AG04449 (cell line): Measurements from ENCODE around the gene AGAP1.
"Not testable (repeated sequence)": the region's sequence is repeated elsewhere in the genome, so short reads cannot be mapped to it uniquely, and the experiment has no call there.

Experiments
- CTCF ChIA-PET: fragments of 350-600 bp; formaldehyde crosslinking; extraction: SDS; loops from one replicate; lab custom pipeline; 2021; ENCODE audit warnings: antibody characterized with exemption; lab: Yijun Ruan, JAX
- POLR2A ChIA-PET: fragments of 400-600, 350-600 bp; formaldehyde crosslinking; extraction: SDS; loops from one replicate; lab custom pipeline; 2020; ENCODE audit warnings: antibody characterized with exemption, inconsistent platforms; lab: Yijun Ruan, JAX
- DNase-seq: peaks from one replicate; pipeline ENCODE4 v3.0.0-alpha.2; 2010; ENCODE audit warnings: low read depth, low spot score
- H3K4me3 ChIP-seq: 2 replicates; pipeline ENCODE4 v1.5.1; 2011; ENCODE audit warnings: low read depth, mild to moderate bottlenecking, control low read depth, low read length
- TF ChIP-seq, protein P1 (sequence below): IDR thresholded peaks from one replicate; pipeline ENCODE4 v1.5.1; 2011; ENCODE audit warnings: mild to moderate bottlenecking, moderate library complexity, low read length, control low read depth, inconsistent platforms; ENCODE audit not compliant: insufficient read depth; ENCODE audit errors: missing control alignments

Gene AGAP1

DNA sequence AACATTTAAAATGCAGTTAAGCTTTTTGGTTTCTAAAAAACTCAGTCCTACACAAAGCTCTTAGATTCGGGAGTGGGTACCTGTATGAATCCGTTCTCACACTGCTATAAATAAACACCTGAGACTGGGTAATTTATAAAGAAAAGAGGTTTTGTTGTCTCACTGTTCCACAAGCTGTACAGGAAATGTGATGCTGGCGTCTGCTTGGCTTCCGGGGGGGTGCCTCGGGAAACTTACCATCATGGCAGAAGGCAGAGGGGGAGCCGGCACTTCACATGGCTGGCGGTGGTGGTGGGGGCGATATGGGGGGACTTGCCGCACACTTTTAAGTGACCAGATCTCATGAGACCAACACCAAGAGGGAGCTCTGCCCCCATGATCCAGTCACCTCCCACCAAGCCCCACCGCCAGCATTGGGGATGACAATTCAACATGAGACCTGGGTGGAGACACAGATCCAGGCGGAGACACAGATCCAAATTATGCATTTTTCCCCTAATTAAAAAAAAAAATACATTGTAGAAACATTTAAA, 451.8 kb downstream of the AGAP1 start:
- H3K4me3 ChIP-seq: no peak overlapping the region
- CTCF ChIA-PET: interaction anchor here (0.6 to 1.3 kb wide), 2 partner anchors 10 to 68 kb away, joined by 3 to 6 read pairs; no protein-coding TSS in a partner anchor
- TF ChIP-seq, protein P1, sequence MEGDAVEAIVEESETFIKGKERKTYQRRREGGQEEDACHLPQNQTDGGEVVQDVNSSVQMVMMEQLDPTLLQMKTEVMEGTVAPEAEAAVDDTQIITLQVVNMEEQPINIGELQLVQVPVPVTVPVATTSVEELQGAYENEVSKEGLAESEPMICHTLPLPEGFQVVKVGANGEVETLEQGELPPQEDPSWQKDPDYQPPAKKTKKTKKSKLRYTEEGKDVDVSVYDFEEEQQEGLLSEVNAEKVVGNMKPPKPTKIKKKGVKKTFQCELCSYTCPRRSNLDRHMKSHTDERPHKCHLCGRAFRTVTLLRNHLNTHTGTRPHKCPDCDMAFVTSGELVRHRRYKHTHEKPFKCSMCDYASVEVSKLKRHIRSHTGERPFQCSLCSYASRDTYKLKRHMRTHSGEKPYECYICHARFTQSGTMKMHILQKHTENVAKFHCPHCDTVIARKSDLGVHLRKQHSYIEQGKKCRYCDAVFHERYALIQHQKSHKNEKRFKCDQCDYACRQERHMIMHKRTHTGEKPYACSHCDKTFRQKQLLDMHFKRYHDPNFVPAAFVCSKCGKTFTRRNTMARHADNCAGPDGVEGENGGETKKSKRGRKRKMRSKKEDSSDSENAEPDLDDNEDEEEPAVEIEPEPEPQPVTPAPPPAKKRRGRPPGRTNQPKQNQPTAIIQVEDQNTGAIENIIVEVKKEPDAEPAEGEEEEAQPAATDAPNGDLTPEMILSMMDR: no peak
- POLR2A ChIA-PET: no interaction called here
- no peak for DNase-seq

DNA sequence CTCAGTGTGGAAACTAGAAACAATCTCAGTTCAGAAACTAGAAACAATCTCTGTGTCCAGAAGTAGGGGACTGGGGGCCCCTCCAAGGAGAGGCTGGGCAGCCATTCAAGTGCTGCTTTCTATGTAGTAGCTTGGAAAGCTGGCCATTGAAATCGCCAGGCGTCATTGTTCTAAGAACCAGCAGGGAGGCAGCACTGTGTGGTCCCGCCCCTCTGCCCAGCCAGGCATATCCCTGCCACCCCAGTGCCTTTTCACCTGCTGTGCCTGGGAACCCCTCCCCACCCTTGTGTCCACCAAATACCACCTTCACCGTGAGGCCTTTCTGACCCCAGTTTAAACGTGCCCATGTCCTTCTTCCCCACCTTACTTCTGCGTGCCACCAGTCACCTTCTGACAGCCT, 452.7 kb downstream of the AGAP1 start:
- DNase-seq: no peak
- no peak overlapping the region for H3K4me3 ChIP-seq
- CTCF ChIA-PET: interaction anchor here (0.6 kb wide), 1 partner anchor 69 kb away, joined by 3 read pairs; no protein-coding TSS in a partner anchor
- TF ChIP-seq, protein P1: no peak
- POLR2A ChIA-PET: no interaction called here

DNA sequence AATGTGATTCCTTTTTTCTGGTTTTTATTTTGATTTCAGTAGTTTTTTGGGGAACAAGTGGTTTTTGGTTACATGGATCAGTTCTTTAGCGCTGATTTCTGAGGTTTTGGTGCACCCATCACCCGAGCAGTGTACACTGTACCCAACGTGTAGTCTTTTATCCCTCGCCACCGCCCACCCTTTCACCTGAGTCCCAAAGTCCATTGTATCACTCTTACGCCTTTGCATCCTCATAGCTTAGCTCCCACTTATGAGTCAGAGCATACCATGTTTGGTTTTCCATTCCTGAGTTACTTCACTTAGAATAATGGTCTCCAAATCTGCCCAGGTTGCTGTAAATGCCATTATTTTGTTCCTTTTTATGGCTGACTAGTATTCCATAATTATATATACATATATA, 453.2 kb downstream of the AGAP1 start:
- H3K4me3 ChIP-seq, POLR2A ChIA-PET, DNase-seq: not testable (repeated sequence)
- CTCF ChIA-PET: interaction anchor here (1.2 kb wide), 1 partner anchor 167 kb away, joined by 4 read pairs; no protein-coding TSS in a partner anchor

DNA sequence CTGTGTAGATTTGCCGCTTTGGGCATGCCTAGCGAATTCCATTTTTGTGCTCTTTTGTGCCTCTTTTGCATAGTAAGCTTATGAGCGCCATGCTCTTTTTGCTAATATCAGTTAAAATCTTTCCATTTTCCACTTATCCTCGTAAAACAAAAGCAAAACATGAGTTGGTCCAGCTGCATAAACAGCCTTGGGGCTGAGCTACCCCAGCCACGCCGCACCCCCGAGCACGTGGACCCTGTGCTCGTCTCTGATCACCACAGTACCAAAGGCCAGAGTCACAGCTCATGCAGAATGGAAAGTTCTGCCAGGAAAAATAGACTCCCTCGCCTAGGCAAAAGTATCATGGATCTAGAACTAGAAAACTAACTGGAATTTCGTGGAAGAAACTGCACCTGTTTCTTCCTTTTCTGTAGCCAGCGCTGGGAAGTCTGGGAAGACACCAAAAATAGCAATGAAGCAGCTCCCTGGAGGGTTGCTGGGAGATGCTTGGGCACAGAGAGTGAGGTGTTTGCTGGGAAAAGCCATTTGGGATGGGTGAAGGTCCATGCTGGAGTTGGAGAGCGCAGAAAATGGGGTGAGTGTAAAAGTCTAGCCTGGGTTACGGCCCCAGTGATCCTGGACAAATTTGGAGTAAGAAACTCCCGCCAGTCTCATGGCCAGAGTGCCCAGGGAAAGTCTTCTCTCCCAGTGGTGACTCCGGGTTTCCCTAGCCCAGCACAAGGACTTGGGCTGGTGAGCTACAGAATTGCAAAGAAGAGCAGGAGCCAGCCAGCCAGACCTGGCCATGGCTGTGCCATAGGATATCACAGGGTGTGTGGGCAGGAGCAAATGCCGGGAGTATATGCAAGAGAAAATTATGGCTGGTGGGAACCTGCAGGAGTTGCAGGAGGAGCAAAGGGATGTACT, 456.0 kb downstream of the AGAP1 start:
- no peak for DNase-seq
- POLR2A ChIA-PET: no interaction called here
- no peak overlapping the region for H3K4me3 ChIP-seq
- CTCF ChIA-PET: interaction anchor here (1.3 kb wide), 1 partner anchor 193 kb away, joined by 5 read pairs; no protein-coding TSS in a partner anchor
- TF ChIP-seq, protein P1: no peak

DNA sequence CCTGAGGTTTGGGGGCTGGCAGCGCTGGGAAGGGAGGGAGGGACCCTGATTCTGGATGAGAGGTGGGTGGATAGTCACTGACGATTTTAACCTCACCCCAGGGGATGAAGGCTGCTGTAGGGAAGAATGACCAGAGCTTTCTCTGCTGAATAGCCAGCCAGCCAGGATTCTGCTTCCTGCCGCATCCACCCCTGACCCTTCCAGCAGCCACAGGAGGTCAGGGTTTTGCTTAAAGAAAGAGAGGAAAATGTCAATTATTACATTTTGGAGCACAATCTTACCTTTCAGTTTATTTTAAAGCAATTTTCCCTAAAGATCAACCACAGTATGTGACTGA, 456.6 kb downstream of the AGAP1 start:
- no peak for DNase-seq
- ChIA-PET POLR2A (no interaction called here), CTCF (interaction anchor here (1.3 kb wide), 1 partner anchor 193 kb away, joined by 5 read pairs; no protein-coding TSS in a partner anchor)
- TF ChIP-seq, protein P1: no peak
- no peak overlapping the region for H3K4me3 ChIP-seq

DNA sequence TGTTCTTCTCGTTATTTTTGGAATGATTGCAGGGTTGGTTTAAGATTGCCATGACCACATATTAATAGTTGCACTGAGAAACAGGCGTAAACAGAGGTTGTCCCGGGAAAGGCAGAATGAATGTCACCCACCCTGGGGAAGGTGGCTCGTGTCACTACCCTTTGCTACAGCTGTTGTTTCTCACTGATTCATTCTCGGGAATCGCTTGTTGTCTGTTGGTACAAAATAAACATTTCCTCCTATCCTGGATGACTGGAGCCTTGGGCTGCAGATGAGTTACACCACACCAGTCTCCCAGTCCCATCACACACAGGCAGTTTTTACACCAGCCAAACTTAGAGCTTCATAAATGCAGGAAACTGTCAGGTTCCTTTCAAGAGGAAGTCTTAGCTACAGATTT, 457.6 kb downstream of the AGAP1 start:
- no peak overlapping the region for H3K4me3 ChIP-seq
- DNase-seq: no peak
- POLR2A ChIA-PET: no interaction called here
- TF ChIP-seq, protein P1: no peak
- CTCF ChIA-PET: interaction anchor here (0.7 kb wide), 1 partner anchor 391 kb away, joined by 3 read pairs; no protein-coding TSS in a partner anchor
